ENCODE results near the gene RAF1. TPM values are rescaled to one million over a fixed set of nuclear protein-coding genes. Genes with fewer than 3 reads are reported as not detected.

Gene RAF1
- total RNA-seq, 1 experiment from 2014 or later = 64.3 TPM

GRCh38 chr3:12585970-12586369, 77.9 kb downstream of the RAF1 start:
- intact Hi-C loops (cut with micrococcal nuclease) = no loop called here
- H3K27ac ChIP-seq (ENCODE audit: low read depth, low read length) = no peak overlapping the region
- POLR2A ChIA-PET = no interaction called here
- DNase-seq (ENCODE audit: low read depth, low spot score) (no peak), ATAC-seq (no peak)
- BruUV-seq (replicated peaks) = no TSS peak
- H2AFZ ChIP-seq (ENCODE audit: low read depth, low read length, poor library complexity, severe bottlenecking) = no peak overlapping the region
- no peaks in the 10 kb centered on the region for H3K27me3 ChIP-seq (ENCODE audit: insufficient read depth, low read length)
- no peak for TF ChIP-seq RAD21 (IDR thresholded peaks at IDR 0.05; ENCODE audit: low read depth)
- no peak for TF ChIP-seq EGR1 (IDR thresholded peaks at IDR 0.05; ENCODE audit: low read depth)
- TF ChIP-seq FOSL1 (IDR thresholded peaks at IDR 0.05; ENCODE audit: low read depth) = no peak
- no peak for TF ChIP-seq POLR2AphosphoS5 (IDR thresholded peaks at IDR 0.05; ENCODE audit: low read depth, low read length)
- no peaks in the 10 kb centered on the region for H3K9me2 ChIP-seq (ENCODE audit: insufficient read depth)
- H3K9me3 ChIP-seq (ENCODE audit: control insufficient read depth in 1 of 2, insufficient read depth in 1 of 2, low read depth in 1 of 2, low read length in 2 of 2) = no peaks in the 10 kb centered on the region
- H3K4me2 ChIP-seq (ENCODE audit: low read length) = no peak overlapping the region
- CTCF ChIA-PET = no interaction called here
- no peak overlapping the region for H3K9ac ChIP-seq (ENCODE audit: low read length)
- peaks cover 51 to 61% of the 10 kb centered on the region in 2 experiments for H3K36me3 ChIP-seq (ENCODE audit: control insufficient read depth in 1 of 2, insufficient read depth in 2 of 2, low read length in 2 of 2)
- RAD21 ChIA-PET (ENCODE audit: low non-redundant PET in 1 of 2, low total read pairs in 2 of 2, uncharacterized antibody in 2 of 2, unreplicated experiment in 2 of 2) = no interaction called here
- H3K79me2 ChIP-seq (ENCODE audit: insufficient read depth, low read length) = peaks cover 3% of the 10 kb centered on the region; the same call in 1 of the 2 replicates
- H3K4me3 ChIP-seq (replicated peaks in 1 of 2; ENCODE audit: low read depth in 1 of 2, low read length in 2 of 2) = no peak overlapping the region
- no peaks in the 10 kb centered on the region; the same call in 1 of the 2 replicates for H4K20me1 ChIP-seq (ENCODE audit: insufficient read depth)
- no peaks in the 10 kb centered on the region for H3K4me1 ChIP-seq (ENCODE audit: control insufficient read depth in 1 of 2, insufficient read depth in 2 of 2, low read length in 2 of 2)

- RAD21 ChIA-PET (ENCODE audit: low non-redundant PET in 1 of 2, low total read pairs in 2 of 2, uncharacterized antibody in 2 of 2, unreplicated experiment in 2 of 2) = no interaction called here
- Histone ChIP-seq H3K4me1 (ENCODE audit: control insufficient read depth in 1 of 2, insufficient read depth in 2 of 2, low read length in 2 of 2) (no peaks in the 10 kb centered on the region), H3K9ac (ENCODE audit: low read length) (no peak overlapping the region), H3K27me3 (ENCODE audit: insufficient read depth, low read length) (no peaks in the 10 kb centered on the region), H3K36me3 (ENCODE audit: control insufficient read depth in 1 of 2, insufficient read depth in 2 of 2, low read length in 2 of 2) (peaks cover 47 to 63% of the 10 kb centered on the region in 2 experiments), H3K9me3 (ENCODE audit: control insufficient read depth in 1 of 2, insufficient read depth in 1 of 2, low read depth in 1 of 2, low read length in 2 of 2) (no peaks in the 10 kb centered on the region), H3K4me2 (ENCODE audit: low read length) (no peak overlapping the region), H3K4me3 (replicated peaks in 1 of 2; ENCODE audit: low read depth in 1 of 2, low read length in 2 of 2) (no peak overlapping the region), H3K9me2 (ENCODE audit: insufficient read depth) (no peaks in the 10 kb centered on the region), H4K20me1 (ENCODE audit: insufficient read depth) (no peaks in the 10 kb centered on the region; the same call in 1 of the 2 replicates), H3K27ac (ENCODE audit: low read depth, low read length) (no peak overlapping the region), H3K79me2 (ENCODE audit: insufficient read depth, low read length) (peaks cover 3% of the 10 kb centered on the region; the same call in 1 of the 2 replicates), H2AFZ (ENCODE audit: low read depth, low read length, poor library complexity, severe bottlenecking) (no peak overlapping the region)
- CTCF ChIA-PET = no interaction called here
- no peak for ATAC-seq
- no TSS peak for BruUV-seq (replicated peaks)
- intact Hi-C loops (cut with micrococcal nuclease) = no loop called here
- POLR2A ChIA-PET = no interaction called here
- no peak for DNase-seq (ENCODE audit: low read depth, low spot score)
- TF ChIP-seq ZNF274 (IDR thresholded peaks at IDR 0.05; ENCODE audit: low read depth, low read length) = no peak
- TF ChIP-seq MAX (IDR thresholded peaks at IDR 0.05) = no peak
- no peak for TF ChIP-seq ATF3 (IDR thresholded peaks at IDR 0.05)
- TF ChIP-seq EGR1 (IDR thresholded peaks at IDR 0.05; ENCODE audit: low read depth) = no peak
- TF ChIP-seq YY1 (IDR thresholded peaks at IDR 0.05; ENCODE audit: extremely low read depth, insufficient replicate concordance, low read depth, low read length) = no peak
- no peak for TF ChIP-seq POLR2A (IDR thresholded peaks at IDR 0.05; ENCODE audit: borderline replicate concordance, extremely low read depth, insufficient read depth, insufficient read length)
- no peak for TF ChIP-seq SP1 (IDR thresholded peaks at IDR 0.05; ENCODE audit: low read depth)
- no peak for TF ChIP-seq SRF (IDR thresholded peaks at IDR 0.05; ENCODE audit: low read depth)
- no peak for TF ChIP-seq CTCF (IDR thresholded peaks at IDR 0.05 in 2 of 3, conservative IDR thresholded peaks at IDR 0.05 in 1 of 3; ENCODE audit: borderline replicate concordance in 1 of 3, insufficient read depth in 1 of 3, low read depth in 2 of 3, low read length in 2 of 3)
- no peak for TF ChIP-seq JUND (IDR thresholded peaks at IDR 0.05)
- TF ChIP-seq ZBTB33 (IDR thresholded peaks at IDR 0.05; ENCODE audit: extremely low read depth, insufficient replicate concordance, low read length) = no peak
- TF ChIP-seq ZFX (IDR thresholded peaks at IDR 0.05) = no peak
- TF ChIP-seq FOSL1 (IDR thresholded peaks at IDR 0.05; ENCODE audit: low read depth) = no peak
- no peak for TF ChIP-seq EZH2phosphoT487 (IDR thresholded peaks at IDR 0.05; ENCODE audit: borderline replicate concordance)
- no peak for TF ChIP-seq EZH2 (IDR thresholded peaks at IDR 0.05)
- TF ChIP-seq SIN3A (IDR thresholded peaks at IDR 0.05; ENCODE audit: low read depth) = no peak
- no peak for TF ChIP-seq CBX3 (IDR thresholded peaks at IDR 0.05; ENCODE audit: low read depth)
Observed at GRCh38 chr3:12585181-12585580, 78.7 kb downstream of the RAF1 start.
